ENCODE results near the gene PSMA3. TPM values are rescaled to one million over a fixed set of nuclear protein-coding genes. Genes with fewer than 3 reads are reported as not detected.

The PSMA3 gene
- total RNA-seq, result 10 to 100 TPM; 76.8 to 93.7 TPM

GRCh38 chr14:58244556-58245387 lies at the start of gene PSMA3:
PSMA3 (plus strand) TSS chr14:58244843; CDS start chr14:58244921, 78 bp downstream.
- under 1% methylated on average over 50 of the region's 50 CpGs for WGBS
- intact Hi-C loops (cut with DNase I), result loop anchor here (5.0 kb wide), 1 partner anchor 53 kb away; the partner anchor contains the start of gene ARID4A
- peak; percentile 98 for TF ChIP-seq POLR2AphosphoS5 (IDR thresholded peaks at IDR 0.05)
- TF ChIP-seq POLR2A (IDR thresholded peaks at IDR 0.05), result peak; percentile 68
- TF ChIP-seq CTCF (IDR thresholded peaks at IDR 0.05), result peak in 1 of 4 experiments; percentile 1

GRCh38 chr14:58196198-58196597 lies 48.4 kb upstream of the PSMA3 start:
- Histone ChIP-seq H3K27me3 (replicated peaks; ENCODE audit: insufficient read depth) (no peaks in the 10 kb centered on the region), H3K27ac (no peak overlapping the region), H3K4me1 (replicated peaks) (no peaks in the 10 kb centered on the region), H3K4me3 (no peak overlapping the region), H3K9me3 (no peaks in the 10 kb centered on the region), H3K36me3 (no peaks in the 10 kb centered on the region)
- intact Hi-C loops (cut with DNase I), result no loop called here
- WGBS, result 92% methylated on average over 1 of the region's 1 CpG
- TF ChIP-seq CTCF (IDR thresholded peaks at IDR 0.05), result no peak
- TF ChIP-seq POLR2AphosphoS5 (IDR thresholded peaks at IDR 0.05), result no peak
- no peak for TF ChIP-seq POLR2A (IDR thresholded peaks at IDR 0.05)
- DNase-seq (ENCODE audit: low spot score), result no peak

More at GRCh38 chr14:58244556-58245387, at the start of gene PSMA3:
- H3K27me3 ChIP-seq (replicated peaks; ENCODE audit: insufficient read depth), result no peaks in the 10 kb centered on the region
- H3K36me3 ChIP-seq, result no peaks in the 10 kb centered on the region
- no peaks in the 10 kb centered on the region for H3K9me3 ChIP-seq
- H3K4me1 ChIP-seq (replicated peaks), result no peaks in the 10 kb centered on the region
- H3K4me3 ChIP-seq, result peak within 1 kb of the TSS; percentile 67 to 73
- H3K27ac ChIP-seq, result peak within 1 kb of the TSS; percentile 91 to 95
- peak; percentile 97 for DNase-seq (ENCODE audit: low spot score)

GRCh38 chr14:58198086-58198485 lies 46.6 kb upstream of the PSMA3 start:
- no peaks in the 10 kb centered on the region for H3K27me3 ChIP-seq (replicated peaks; ENCODE audit: insufficient read depth)
- 94% methylated on average over 5 of the region's 5 CpGs for WGBS
- no peak for TF ChIP-seq CTCF (IDR thresholded peaks at IDR 0.05)
- no peak for TF ChIP-seq POLR2AphosphoS5 (IDR thresholded peaks at IDR 0.05)
- TF ChIP-seq POLR2A (IDR thresholded peaks at IDR 0.05), result no peak
- no peaks in the 10 kb centered on the region for H3K9me3 ChIP-seq
- DNase-seq (ENCODE audit: low spot score), result no peak
- intact Hi-C loops (cut with DNase I), result no loop called here
- no peak overlapping the region for H3K4me3 ChIP-seq
- H3K27ac ChIP-seq, result no peak overlapping the region
- no peaks in the 10 kb centered on the region for H3K4me1 ChIP-seq (replicated peaks)
- H3K36me3 ChIP-seq, result no peaks in the 10 kb centered on the region

- Histone ChIP-seq H3K27me3 (replicated peaks; ENCODE audit: insufficient read depth) (no peaks in the 10 kb centered on the region), H3K4me1 (replicated peaks) (no peaks in the 10 kb centered on the region), H3K9me3 (no peaks in the 10 kb centered on the region), H3K4me3 (peak within 1 kb of the TSS; percentile 75 to 84), H3K36me3 (no peaks in the 10 kb centered on the region), H3K27ac (peak within 1 kb of the TSS; percentile 89 to 94)
- TF ChIP-seq POLR2AphosphoS5 (IDR thresholded peaks at IDR 0.05) (peak; percentile 45), CTCF (IDR thresholded peaks at IDR 0.05) (peak in 1 of 4 experiments; percentile 14), POLR2A (IDR thresholded peaks at IDR 0.05) (peak; percentile 39)
- intact Hi-C loops (cut with DNase I), result no loop called here
- 1% methylated on average over 55 of the region's 78 CpGs for WGBS
- peak; percentile 79 for DNase-seq (ENCODE audit: low spot score)
These were observed 44.7 kb upstream of the PSMA3 start, which contains the start of gene ACTR10 for GRCh38 chr14:58199726-58200479. ACTR10 (plus strand) TSS chr14:58200149; CDS start chr14:58200218, 69 bp downstream.

Data from prostate gland (tissue), 2 donors.